Transverse colon (tissue), 4 donors: ENCODE data around the gene HOTAIR. TPM values are rescaled to one million over a fixed set of nuclear protein-coding genes. Genes with fewer than 3 reads are reported as not detected.

Experiments used
- DNase-seq: peaks from one replicate; pipeline ENCODE4 v3.0.0-alpha.2; 2019
- H3K27ac ChIP-seq, 4 donors: fragments of 200-600 bp; sonication (generic); 2 replicates each; pipeline ENCODE4 v1.5.1; 2016 to 2018; ENCODE audit warnings: inconsistent platforms in 4 of 4
- H3K27me3 ChIP-seq: fragments of 200-600 bp; sonication (generic); 2 replicates; pipeline ENCODE4 v1.5.1; 2017; ENCODE audit warnings: inconsistent platforms
- H3K36me3 ChIP-seq, 4 donors: fragments of 200-600 bp; sonication (generic); 2 replicates each; pipeline ENCODE4 v1.5.1; 2017 to 2019; ENCODE audit warnings: inconsistent platforms in 4 of 4
- H3K4me1 ChIP-seq, 4 donors: fragments of 200-600 bp; sonication (generic); 2 replicates each; pipeline ENCODE4 v1.5.1; 2017 to 2020; ENCODE audit warnings: inconsistent platforms in 4 of 4
- H3K4me3 ChIP-seq, 4 donors: fragments of 200-600 bp; sonication (generic); 1 replicate in 1 of 4; 2 replicates in 3 of 4; pipeline versions ENCODE4 v1.5.1 to v1.6.1; 2017 to 2019; ENCODE audit warnings: inconsistent platforms in 4 of 4
- H3K9me3 ChIP-seq, 2 donors: fragments of 200-600 bp; sonication (generic); 2 replicates each; pipeline ENCODE4 v1.5.1; 2017 to 2019; ENCODE audit warnings: inconsistent platforms in 2 of 2
- EP300 ChIP-seq: sonication (generic); formaldehyde crosslinking; IDR thresholded peaks from one replicate; pipeline ENCODE4 v1.6.1; 2017; ENCODE audit warnings: antibody characterized with exemption, low read depth
- POLR2A ChIP-seq: fragments of 450-650 bp; IDR thresholded peaks from one replicate; pipeline ENCODE4 v1.6.1; 2016; ENCODE audit warnings: antibody characterized with exemption, mild to moderate bottlenecking, moderate library complexity
- POLR2AphosphoS5 ChIP-seq, 3 donors: sonication (generic); formaldehyde crosslinking; IDR thresholded peaks; one replicate each; pipeline ENCODE4 v1.6.1; 2016; ENCODE audit warnings: antibody characterized with exemption in 3 of 3
- WGBS, 2 donors: methylation state at CpG; one replicate each; pipeline ENCODE4 v1.1.5; 2018; ENCODE audit warnings: low coverage in 1 of 2; 5-methylcytosine and 5-hydroxymethylcytosine counted together
- in situ Hi-C, 4 donors: fragments of 200-750 bp; cut with MboI; loops; one replicate each; pipeline versions ENCODE4 v1.15.0 to v1.15.1; 2017; ENCODE audit warnings: low sequenced_read_pairs in 3 of 4, low pct_ligation_motif_present in 1 of 4, low pct_unique_long_range_greater_than_20kb in 1 of 4
- intact Hi-C: fragments of 100-400 bp; cut with DNase I; formaldehyde crosslinking; loops from one replicate; pipeline ENCODE4 v1.15.1; 2023; ENCODE audit warnings: low total_unique reads
- total RNA-seq, 4 donors: library from RNA; depleted of rRNA; stranded (reverse); fragments of >200 nt; gene quantifications; one replicate each; pipeline ENCODE4 v1.1.0, GENCODE V29; 2016
- TF ChIP-seq, protein P1 (sequence below), 5 experiments: fragments of 200-600 bp in 3 of 5; fragments of 450-650 bp in 2 of 5; sonication (generic) in 3 of 5; IDR thresholded peaks; 1 replicate in 2 of 5; 2 replicates in 3 of 5; pipeline ENCODE4 v1.5.1; 2016 to 2017; ENCODE audit warnings: antibody characterized with exemption in 5 of 5, inconsistent platforms in 3 of 5, mild to moderate bottlenecking in 2 of 5, moderate library complexity in 1 of 5

Gene HOTAIR
- total RNA-seq, 4 donors from 2014 or later, result not detected

GRCh38 chr12:54012631-54013409, 38.1 kb upstream of the HOTAIR start:
- intact Hi-C loops, result no loop called here
- DNase-seq, result no peak
- Histone ChIP-seq H3K4me1 (peaks cover 13 to 39% (median 27%) of the 10 kb centered on the region in 4 donors), H3K9me3 (no peaks in the 10 kb centered on the region), H3K36me3 (no peaks in the 10 kb centered on the region), H3K4me3 (no peak overlapping the region), H3K27ac (no peak overlapping the region), H3K27me3 (peaks cover 98% of the 10 kb centered on the region)
- TF ChIP-seq EP300 (no peak), POLR2A (no peak), POLR2AphosphoS5 (IDR thresholded peaks at IDR 0.05) (no peak)
- TF ChIP-seq, protein P1, sequence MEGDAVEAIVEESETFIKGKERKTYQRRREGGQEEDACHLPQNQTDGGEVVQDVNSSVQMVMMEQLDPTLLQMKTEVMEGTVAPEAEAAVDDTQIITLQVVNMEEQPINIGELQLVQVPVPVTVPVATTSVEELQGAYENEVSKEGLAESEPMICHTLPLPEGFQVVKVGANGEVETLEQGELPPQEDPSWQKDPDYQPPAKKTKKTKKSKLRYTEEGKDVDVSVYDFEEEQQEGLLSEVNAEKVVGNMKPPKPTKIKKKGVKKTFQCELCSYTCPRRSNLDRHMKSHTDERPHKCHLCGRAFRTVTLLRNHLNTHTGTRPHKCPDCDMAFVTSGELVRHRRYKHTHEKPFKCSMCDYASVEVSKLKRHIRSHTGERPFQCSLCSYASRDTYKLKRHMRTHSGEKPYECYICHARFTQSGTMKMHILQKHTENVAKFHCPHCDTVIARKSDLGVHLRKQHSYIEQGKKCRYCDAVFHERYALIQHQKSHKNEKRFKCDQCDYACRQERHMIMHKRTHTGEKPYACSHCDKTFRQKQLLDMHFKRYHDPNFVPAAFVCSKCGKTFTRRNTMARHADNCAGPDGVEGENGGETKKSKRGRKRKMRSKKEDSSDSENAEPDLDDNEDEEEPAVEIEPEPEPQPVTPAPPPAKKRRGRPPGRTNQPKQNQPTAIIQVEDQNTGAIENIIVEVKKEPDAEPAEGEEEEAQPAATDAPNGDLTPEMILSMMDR (IDR thresholded peaks at IDR 0.05), result no peak
- in situ Hi-C loops, result no loop called here
- WGBS, 2 donors, result 28 to 39% methylated on average over 5 to 6 of the region's 6 CpGs

- WGBS, 2 donors, result 28 to 38% methylated on average over 14 of the region's 14 CpGs
- no peaks in the 10 kb centered on the region for H3K36me3 ChIP-seq
- intact Hi-C loops, result no loop called here
- H3K4me1 ChIP-seq, result peaks cover 6 to 29% (median 19%) of the 10 kb centered on the region in 4 donors
- no peaks in the 10 kb centered on the region for H3K9me3 ChIP-seq
- TF ChIP-seq, protein P1 (IDR thresholded peaks at IDR 0.05), result no peak
- no peak for TF ChIP-seq EP300
- TF ChIP-seq POLR2A, result no peak
- no peak for TF ChIP-seq POLR2AphosphoS5 (IDR thresholded peaks at IDR 0.05)
- H3K27ac ChIP-seq, result no peak overlapping the region
- no peak for DNase-seq
- H3K4me3 ChIP-seq, result no peak overlapping the region
- in situ Hi-C loops, result no loop called here
- H3K27me3 ChIP-seq, result peaks cover 98% of the 10 kb centered on the region
These were observed 37.1 kb upstream of the HOTAIR start for GRCh38 chr12:54011665-54012532.

DNA sequence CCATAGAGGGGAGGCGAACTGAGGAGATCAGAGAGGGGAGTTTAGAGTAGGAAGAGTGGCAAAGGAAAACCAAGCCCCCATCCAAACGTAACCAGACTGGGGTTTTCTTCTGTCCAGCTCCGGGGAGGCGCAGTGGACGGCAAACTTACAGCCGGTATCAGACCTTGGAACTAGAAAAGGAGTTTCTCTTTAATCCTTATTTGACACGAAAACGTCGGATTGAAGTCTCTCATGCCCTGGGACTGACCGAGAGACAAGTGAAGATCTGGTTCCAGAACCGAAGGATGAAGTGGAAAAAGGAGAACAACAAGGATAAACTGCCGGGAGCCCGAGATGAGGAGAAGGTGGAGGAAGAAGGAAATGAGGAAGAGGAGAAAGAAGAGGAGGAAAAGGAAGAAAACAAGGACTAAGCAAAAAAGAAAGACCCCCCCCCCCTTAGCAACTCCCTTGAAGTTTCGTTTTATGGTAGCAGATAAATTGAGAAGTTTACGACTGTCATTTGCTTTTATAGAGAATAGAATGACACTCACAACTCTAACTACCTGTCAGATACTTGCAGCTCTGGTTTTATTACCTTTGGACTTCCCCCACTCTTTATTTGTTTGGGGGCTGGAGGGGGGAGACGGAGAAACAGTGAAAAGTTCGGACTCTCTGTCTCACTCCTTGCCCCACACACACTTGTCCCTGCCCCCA, 36.4 kb upstream of the HOTAIR start:
- DNase-seq, result no peak
- TF ChIP-seq POLR2A, result no peak
- intact Hi-C loops (no loop called here), in situ Hi-C loops (no loop called here)
- peaks cover 0 to 29% (median 18%) of the 10 kb centered on the region in 4 donors for H3K4me1 ChIP-seq
- no peak overlapping the region for H3K27ac ChIP-seq
- H3K9me3 ChIP-seq, result no peaks in the 10 kb centered on the region
- no peak overlapping the region for H3K4me3 ChIP-seq
- H3K36me3 ChIP-seq, result no peaks in the 10 kb centered on the region
- H3K27me3 ChIP-seq, result peaks cover 98% of the 10 kb centered on the region
- 3 to 9% methylated on average over 6 to 17 of the region's 17 CpGs for WGBS, 2 donors

DNA sequence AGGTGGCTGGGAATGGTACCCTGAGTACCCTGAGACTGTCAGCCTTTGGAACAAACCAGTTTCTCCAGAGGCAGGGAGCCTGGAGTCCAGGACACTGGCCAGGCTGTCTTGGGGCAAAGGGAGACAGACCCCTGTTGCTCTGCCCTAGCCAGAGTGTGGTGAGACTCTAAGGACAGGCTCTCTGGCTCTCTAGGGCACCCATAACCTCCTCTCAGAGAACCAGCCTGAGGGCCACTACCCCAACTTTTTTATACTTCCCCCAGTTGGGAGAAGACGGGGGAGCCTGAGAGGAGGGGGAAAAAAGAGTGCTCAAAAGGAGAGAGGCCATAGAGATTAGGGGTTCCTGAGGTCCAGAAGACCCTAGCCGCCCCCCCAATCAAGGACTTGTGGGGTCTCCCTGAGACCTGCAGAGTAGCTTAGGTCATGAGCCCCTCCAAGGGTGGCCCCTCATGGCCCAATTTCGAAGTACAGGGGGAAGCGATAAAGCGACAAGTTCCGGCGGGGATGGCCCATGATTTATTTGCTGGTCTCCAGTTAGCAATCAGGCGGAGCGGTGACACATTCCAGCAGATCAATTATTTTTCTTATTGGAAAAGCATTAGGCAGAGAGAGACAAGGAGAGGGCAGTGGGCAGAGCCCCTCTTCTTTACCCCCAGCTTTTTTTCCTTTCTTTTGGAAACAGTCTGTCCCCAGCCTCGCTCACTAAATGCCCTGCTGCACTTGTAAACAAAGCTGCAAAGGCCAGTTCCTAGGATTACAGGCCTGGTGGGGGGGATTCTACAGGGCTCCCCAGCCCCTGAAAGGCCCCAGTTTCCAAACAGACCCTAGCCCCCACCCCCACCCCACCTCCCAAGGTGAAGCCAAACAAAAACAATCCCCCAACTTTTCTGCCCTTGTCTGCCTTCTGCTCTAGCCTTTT, 35.6 kb upstream of the HOTAIR start:
- Histone ChIP-seq H3K4me1 (peaks cover 0 to 34% (median 19%) of the 10 kb centered on the region in 4 donors), H3K36me3 (no peaks in the 10 kb centered on the region), H3K27me3 (peaks cover 98% of the 10 kb centered on the region), H3K27ac (no peak overlapping the region), H3K4me3 (no peak overlapping the region), H3K9me3 (no peaks in the 10 kb centered on the region)
- DNase-seq, result no peak
- 27% methylated on average over 3 to 10 of the region's 10 CpGs for WGBS, 2 donors
- no peak for TF ChIP-seq POLR2AphosphoS5 (IDR thresholded peaks at IDR 0.05)
- in situ Hi-C loops, result no loop called here
- intact Hi-C loops, result no loop called here
